Lower lobe of right lung (tissue), 2 donors: Measurements from ENCODE around the gene KCNJ10. TPM values are rescaled to one million over a fixed set of nuclear protein-coding genes. Genes with fewer than 3 reads are reported as not detected.

Source experiments
- ATAC-seq, 2 donors: fragments of 200-7000 bp; cut with Tn5 transposase; one replicate each; pipeline ENCODE4 v1.9.1; 2020 to 2022; ENCODE audit warnings: mild to moderate bottlenecking in 2 of 2, moderate library complexity in 2 of 2
- DNase-seq: peaks from one replicate; pipeline ENCODE4 v3.0.0-alpha.2; 2020
- H3K27ac ChIP-seq: fragments of 200-600 bp; one replicate; pipeline ENCODE4 v1.8.0; 2022
- H3K27me3 ChIP-seq: fragments of 200-600 bp; one replicate; pipeline ENCODE4 v1.8.0; 2022; ENCODE audit warnings: low read depth
- H3K36me3 ChIP-seq: fragments of 200-600 bp; one replicate; pipeline ENCODE4 v1.8.0; 2022; ENCODE audit warnings: mild to moderate bottlenecking
- H3K4me1 ChIP-seq: fragments of 200-600 bp; one replicate; pipeline ENCODE4 v1.8.0; 2022
- H3K4me3 ChIP-seq: fragments of 200-600 bp; one replicate; pipeline ENCODE4 v1.8.0; 2022; ENCODE audit warnings: mild to moderate bottlenecking
- H3K9me3 ChIP-seq: fragments of 200-600 bp; one replicate; pipeline ENCODE4 v1.8.0; 2022
- intact Hi-C: fragments of 100-400 bp; cut with DNase I; formaldehyde crosslinking; loops from one replicate; pipeline ENCODE4 v1.11.0; 2022
- total RNA-seq: library from RNA; stranded (reverse); fragmentation: NEBNext Ultra II Directional; extraction: Animal tissue kit (Norgen Biotek cat#: 25700); gene quantifications from one replicate; pipeline ENCODE4 v1.2.1, GENCODE V29; 2021
- TF ChIP-seq, protein P1 (sequence below): fragments of 200-600 bp; IDR thresholded peaks from one replicate; pipeline ENCODE4 v1.8.0; 2022; ENCODE audit warnings: antibody characterized with exemption, mild to moderate bottlenecking
- donor health status: DM: no; HTN: yes; CAD: no; lungs with severe emphysema.

The KCNJ10 gene
- total RNA-seq, 1 donor from 2014 or later: 0.15 TPM

DNA sequence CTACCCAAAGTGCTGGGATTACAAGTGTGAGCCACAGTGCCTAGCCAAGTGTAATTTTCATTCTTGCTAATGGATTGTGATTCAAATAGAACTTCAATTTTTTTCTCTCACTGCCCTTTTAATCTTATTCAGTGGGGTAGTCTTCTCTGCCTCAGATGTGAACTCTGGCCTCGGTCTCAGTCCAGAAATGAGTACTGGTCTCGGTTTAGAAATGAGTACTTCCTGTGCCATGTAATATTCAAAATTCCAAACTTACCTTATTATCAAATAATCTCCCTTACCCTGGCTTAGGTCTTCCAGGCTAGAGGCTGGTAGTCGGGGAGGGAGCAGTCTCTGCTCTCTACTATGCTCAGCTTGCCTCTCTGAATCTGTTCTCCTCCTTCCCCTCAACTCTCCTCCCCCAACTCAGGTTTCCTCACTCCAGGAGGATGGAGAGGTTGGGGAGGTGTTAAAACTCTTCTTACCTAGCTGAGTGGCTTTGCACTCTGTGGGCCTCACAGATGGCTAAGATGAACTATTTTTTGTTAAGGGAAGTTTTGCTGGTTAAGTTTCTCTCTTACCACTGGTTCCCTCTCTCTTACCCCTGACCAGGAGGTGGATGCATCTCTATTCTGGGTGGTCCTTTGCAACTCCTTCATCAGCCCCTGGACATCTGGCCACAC lies 111.1 kb downstream of the KCNJ10 start:
- Histone ChIP-seq H3K4me3 (no peak overlapping the region), H3K4me1 (no peaks in the 10 kb centered on the region), H3K27me3 (no peaks in the 10 kb centered on the region), H3K9me3 (no peaks in the 10 kb centered on the region), H3K27ac (no peak overlapping the region), H3K36me3 (no peaks in the 10 kb centered on the region)
- intact Hi-C loops: no loop called here
- DNase-seq (no peak), ATAC-seq (no peak)
- TF ChIP-seq, protein P1, sequence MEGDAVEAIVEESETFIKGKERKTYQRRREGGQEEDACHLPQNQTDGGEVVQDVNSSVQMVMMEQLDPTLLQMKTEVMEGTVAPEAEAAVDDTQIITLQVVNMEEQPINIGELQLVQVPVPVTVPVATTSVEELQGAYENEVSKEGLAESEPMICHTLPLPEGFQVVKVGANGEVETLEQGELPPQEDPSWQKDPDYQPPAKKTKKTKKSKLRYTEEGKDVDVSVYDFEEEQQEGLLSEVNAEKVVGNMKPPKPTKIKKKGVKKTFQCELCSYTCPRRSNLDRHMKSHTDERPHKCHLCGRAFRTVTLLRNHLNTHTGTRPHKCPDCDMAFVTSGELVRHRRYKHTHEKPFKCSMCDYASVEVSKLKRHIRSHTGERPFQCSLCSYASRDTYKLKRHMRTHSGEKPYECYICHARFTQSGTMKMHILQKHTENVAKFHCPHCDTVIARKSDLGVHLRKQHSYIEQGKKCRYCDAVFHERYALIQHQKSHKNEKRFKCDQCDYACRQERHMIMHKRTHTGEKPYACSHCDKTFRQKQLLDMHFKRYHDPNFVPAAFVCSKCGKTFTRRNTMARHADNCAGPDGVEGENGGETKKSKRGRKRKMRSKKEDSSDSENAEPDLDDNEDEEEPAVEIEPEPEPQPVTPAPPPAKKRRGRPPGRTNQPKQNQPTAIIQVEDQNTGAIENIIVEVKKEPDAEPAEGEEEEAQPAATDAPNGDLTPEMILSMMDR: no peak

DNA sequence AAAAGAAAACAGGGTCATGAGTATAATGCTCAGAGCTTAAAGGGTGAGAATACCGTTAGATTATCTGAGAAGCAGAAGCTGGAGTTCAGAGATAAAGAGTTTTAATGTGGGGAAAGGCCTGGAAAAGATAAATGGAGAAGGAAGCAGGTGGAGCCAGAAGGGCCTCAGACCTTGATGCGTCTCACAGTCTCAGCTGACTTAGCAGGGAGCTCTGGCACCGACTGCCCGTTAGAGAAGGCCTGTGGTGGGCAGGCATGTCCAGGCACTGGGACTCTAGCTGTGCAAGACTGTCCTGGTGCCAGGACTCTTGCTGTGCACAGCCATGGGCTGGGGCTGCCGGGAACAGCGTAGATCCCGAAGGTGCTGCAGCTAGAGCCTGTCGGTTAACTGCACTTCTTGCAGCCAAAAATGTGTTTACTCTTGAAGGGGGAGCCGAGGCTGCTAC lies 112.1 kb downstream of the KCNJ10 start:
- peaks cover 2% of the 10 kb centered on the region for H3K27me3 ChIP-seq
- ATAC-seq: no peak
- TF ChIP-seq, protein P1: no peak
- H3K36me3 ChIP-seq: no peaks in the 10 kb centered on the region
- no peaks in the 10 kb centered on the region for H3K4me1 ChIP-seq
- no peak for DNase-seq
- no peak overlapping the region for H3K4me3 ChIP-seq
- H3K9me3 ChIP-seq: no peaks in the 10 kb centered on the region
- H3K27ac ChIP-seq: no peak overlapping the region
- intact Hi-C loops: no loop called here

DNA sequence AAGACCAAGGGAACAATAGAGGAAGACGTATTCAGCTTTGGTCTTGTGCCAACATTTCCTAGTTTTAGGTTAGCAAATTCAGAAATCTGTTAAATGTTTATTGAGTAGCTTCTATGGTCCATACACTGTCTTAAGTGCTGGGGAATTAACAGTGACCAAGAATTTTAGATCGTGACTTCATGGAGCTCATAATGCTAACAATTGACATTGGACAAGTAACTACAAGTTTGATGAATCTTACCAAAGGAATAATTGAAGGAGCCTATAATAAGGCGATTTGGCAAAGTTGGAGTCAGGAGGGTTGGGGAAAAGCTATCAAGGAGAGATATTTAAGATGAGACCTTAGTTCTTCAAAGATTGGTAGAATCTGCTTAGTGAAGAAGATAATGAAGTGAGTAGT lies 114.5 kb downstream of the KCNJ10 start:
- no peak for ATAC-seq
- Histone ChIP-seq H3K9me3 (no peaks in the 10 kb centered on the region), H3K4me3 (no peak overlapping the region), H3K4me1 (no peaks in the 10 kb centered on the region), H3K27ac (no peak overlapping the region), H3K36me3 (no peaks in the 10 kb centered on the region), H3K27me3 (peaks cover 3% of the 10 kb centered on the region)
- intact Hi-C loops: no loop called here
- no peak for DNase-seq
- TF ChIP-seq, protein P1: no peak

DNA sequence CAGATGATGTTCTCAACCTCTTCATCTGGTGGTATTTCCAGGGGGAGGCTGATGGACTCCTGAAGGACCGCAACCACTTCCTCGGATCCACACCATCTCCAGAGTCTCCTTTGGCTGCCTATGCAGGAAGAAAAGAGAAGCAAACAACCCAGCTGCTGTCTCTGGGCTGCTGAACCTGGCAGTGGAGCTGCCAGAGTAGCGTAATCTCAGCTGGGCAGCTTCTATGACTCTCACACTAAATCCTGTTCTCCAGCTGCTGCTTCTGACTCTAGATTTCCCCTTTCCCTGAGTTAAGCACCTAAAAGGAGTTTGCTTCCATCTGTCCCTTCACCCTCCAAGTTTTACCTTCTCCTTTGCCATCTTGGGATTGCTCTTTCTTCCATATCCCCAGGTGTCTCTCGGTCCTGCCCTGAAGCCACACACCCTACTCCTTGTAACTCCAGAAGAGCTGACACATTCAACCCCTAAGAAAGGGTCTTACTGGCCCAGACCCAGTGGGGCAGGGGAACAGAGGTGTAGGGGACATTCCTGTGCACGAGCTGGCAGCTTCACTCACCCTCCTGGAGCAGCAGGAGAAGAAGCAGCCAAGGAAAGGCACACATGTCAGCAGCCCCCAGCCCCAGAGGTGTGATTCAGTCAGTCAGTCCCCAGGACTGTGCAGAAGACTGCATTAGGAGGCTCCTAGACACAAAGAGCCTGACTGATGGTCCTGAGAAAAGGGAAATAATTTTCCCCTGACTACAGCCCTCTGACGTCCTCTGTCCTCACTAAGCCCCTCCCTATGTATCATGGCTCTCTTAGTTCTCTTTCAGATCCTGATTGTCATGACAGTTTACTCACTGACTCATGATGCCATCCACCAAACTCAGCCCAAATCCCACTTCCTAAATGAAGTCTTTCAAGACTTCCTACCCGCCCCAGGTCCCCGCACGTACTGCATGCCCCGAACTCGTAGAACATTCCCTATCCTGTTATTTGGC lies 116.1 kb downstream of the KCNJ10 start, which contains the start of gene SLAMF9:
Gene SLAMF9 (minus strand): TSS at position 702 of the 980 bp plus-strand sequence. CDS start 100 bp downstream, at position 602.
- no peak for DNase-seq
- Histone ChIP-seq H3K9me3 (no peaks in the 10 kb centered on the region), H3K4me3 (no peak within 1 kb of the TSS), H3K36me3 (no peaks in the 10 kb centered on the region), H3K27ac (no peak within 1 kb of the TSS), H3K27me3 (peaks cover 3% of the 10 kb centered on the region), H3K4me1 (peaks cover 7% of the 10 kb centered on the region)
- ATAC-seq: peak; percentile 8 to 62
- TF ChIP-seq, protein P1: no peak
- intact Hi-C loops: no loop called here

DNA sequence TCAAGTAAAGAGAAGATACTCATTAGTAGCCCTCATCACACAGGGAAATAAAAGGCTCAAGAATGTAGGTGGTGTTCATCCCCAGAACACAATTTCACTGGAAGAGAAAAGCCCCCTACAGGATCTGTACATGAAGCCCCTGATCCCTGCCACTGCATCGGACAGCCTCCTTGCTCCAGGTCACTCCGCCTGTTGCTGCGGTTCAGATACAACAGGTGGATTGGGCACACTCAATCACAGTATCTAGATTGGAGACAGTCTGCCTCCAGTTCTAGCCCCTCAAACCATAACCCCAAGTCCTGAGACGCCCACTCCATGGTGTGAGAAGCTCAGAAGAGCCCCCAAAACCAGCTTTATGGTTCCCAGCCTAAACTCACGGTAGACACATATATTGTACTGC lies 117.0 kb downstream of the KCNJ10 start:
- TF ChIP-seq, protein P1: no peak
- no peak overlapping the region for H3K4me3 ChIP-seq
- ATAC-seq (no peak), DNase-seq (no peak)
- peaks cover 7% of the 10 kb centered on the region for H3K4me1 ChIP-seq
- peaks cover 3% of the 10 kb centered on the region for H3K27me3 ChIP-seq
- no peaks in the 10 kb centered on the region for H3K9me3 ChIP-seq
- intact Hi-C loops: no loop called here
- no peaks in the 10 kb centered on the region for H3K36me3 ChIP-seq
- H3K27ac ChIP-seq: no peak overlapping the region
